ENCODE results near the gene ARHGAP11A.
"Not testable (repeated sequence)": the region's sequence is repeated elsewhere in the genome, so short reads cannot be mapped to it uniquely, and the experiment has no call there.

ARHGAP11A gene, protein sequence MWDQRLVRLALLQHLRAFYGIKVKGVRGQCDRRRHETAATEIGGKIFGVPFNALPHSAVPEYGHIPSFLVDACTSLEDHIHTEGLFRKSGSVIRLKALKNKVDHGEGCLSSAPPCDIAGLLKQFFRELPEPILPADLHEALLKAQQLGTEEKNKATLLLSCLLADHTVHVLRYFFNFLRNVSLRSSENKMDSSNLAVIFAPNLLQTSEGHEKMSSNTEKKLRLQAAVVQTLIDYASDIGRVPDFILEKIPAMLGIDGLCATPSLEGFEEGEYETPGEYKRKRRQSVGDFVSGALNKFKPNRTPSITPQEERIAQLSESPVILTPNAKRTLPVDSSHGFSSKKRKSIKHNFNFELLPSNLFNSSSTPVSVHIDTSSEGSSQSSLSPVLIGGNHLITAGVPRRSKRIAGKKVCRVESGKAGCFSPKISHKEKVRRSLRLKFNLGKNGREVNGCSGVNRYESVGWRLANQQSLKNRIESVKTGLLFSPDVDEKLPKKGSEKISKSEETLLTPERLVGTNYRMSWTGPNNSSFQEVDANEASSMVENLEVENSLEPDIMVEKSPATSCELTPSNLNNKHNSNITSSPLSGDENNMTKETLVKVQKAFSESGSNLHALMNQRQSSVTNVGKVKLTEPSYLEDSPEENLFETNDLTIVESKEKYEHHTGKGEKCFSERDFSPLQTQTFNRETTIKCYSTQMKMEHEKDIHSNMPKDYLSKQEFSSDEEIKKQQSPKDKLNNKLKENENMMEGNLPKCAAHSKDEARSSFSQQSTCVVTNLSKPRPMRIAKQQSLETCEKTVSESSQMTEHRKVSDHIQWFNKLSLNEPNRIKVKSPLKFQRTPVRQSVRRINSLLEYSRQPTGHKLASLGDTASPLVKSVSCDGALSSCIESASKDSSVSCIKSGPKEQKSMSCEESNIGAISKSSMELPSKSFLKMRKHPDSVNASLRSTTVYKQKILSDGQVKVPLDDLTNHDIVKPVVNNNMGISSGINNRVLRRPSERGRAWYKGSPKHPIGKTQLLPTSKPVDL

DNA sequence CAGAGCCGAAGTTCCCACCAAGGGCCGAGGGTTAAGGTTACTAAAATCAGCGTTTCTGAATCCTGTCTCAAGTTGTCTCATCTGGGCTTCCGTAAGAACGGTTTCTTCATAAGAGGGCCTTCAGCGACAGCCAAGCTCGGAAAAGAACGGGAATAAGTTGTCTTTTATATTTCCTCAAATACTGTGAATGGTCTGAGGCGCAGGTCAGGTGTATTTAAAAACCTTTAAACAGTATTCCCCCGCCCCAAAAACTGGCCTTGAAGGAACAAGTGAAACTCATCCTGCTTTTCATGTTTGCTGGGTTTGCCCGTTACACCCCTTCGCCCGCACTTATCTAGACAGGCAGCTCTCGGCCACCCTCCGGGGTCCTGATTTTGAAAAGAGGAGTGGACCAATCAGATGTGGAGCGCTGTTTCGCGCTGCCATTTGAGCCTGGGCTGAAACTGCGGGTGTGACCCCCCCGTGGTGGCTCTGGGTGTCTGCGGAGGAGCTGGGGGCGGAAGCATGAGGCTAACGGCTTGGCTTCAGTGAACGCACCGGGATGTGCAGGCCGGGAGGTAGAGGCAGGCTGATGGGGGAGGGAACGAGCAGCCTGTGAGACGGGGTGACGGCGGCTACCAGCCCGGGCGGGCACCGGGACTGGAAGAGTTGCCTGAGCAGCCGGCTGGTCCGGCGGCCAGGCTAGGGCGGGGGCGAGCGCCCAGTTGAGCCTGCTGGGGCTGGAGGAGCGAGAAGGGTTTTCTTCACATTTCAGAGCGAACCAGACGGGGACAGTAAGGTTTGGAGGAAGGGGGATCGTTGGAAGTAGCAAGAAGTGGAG, at the start of gene ARHGAP11A:
TSS of gene ARHGAP11A (plus strand) at position 454 of the 820 bp plus-strand sequence. CDS start 708 bp downstream, outside the sequence.
- DNase-seq: peak; percentile 88
- in situ Hi-C loops (cut with HindIII; ENCODE audit: low pct_ligation_motif_present, low pct_unique_long_range_greater_than_20kb, low sequenced_read_pairs): not testable (repeated sequence)

DNA sequence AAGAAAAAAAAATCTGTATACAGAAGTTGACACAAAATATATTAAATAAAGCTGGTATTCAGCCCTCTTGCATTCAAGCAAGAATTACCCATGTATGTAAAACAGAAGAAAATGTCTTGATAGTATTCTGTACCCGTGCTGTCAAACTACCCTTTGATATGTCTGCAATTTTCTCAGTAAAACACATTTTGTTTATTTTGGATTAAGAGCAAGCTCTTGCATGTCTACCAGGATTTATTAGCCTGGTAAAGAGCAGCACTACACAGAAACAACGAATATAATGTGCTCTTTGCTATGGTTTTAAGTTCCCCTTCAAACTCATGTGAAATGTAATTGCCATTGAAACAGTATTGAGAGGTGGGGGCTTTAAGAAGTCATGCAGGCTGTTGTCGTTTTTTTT, 46.3 kb upstream of the ARHGAP11A start:
- in situ Hi-C loops (cut with HindIII; ENCODE audit: low pct_ligation_motif_present, low pct_unique_long_range_greater_than_20kb, low sequenced_read_pairs); DNase-seq: not testable (repeated sequence)

DNA sequence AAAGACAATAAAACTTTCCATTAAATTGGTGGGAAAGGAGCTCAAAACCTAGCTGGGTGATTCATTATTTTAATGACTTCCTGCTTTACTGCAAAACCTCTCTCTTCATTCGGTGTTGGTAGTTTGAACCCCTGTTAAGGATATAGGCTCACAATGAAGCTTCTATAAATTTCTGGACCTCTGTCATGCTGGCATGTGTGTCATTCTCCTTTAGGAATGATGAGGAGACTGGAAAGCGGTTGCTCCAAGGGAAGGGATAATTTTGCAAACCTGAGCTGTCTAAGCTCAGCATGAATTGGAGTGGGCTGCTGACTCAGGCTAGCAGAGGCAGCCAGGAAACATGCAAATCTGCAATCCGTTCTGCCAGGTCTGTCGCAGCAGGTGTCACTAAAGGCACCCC, 36.8 kb upstream of the ARHGAP11A start:
- DNase-seq; in situ Hi-C loops (cut with HindIII; ENCODE audit: low pct_ligation_motif_present, low pct_unique_long_range_greater_than_20kb, low sequenced_read_pairs): not testable (repeated sequence)

DNA sequence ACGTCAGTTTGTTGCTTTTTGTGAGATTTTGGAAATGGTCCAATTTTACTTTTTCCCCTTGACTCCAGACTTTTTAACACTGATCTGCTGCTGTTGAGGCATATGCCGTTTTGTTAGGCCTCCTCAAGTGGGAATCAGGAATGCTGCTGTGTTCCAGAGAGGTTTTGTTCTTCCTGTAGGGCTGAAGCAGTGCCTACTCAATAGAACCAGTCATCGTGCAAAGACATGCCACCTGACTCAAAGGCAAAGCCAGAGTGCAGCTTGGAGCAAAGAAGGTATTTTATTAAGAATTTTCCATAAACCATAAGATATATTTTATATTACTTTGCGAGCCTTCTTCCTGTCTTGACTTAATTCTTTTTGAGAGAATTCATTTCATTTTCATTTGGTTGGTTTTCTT, 29.5 kb upstream of the ARHGAP11A start:
- in situ Hi-C loops (cut with HindIII; ENCODE audit: low pct_ligation_motif_present, low pct_unique_long_range_greater_than_20kb, low sequenced_read_pairs): not testable (repeated sequence)

DNA sequence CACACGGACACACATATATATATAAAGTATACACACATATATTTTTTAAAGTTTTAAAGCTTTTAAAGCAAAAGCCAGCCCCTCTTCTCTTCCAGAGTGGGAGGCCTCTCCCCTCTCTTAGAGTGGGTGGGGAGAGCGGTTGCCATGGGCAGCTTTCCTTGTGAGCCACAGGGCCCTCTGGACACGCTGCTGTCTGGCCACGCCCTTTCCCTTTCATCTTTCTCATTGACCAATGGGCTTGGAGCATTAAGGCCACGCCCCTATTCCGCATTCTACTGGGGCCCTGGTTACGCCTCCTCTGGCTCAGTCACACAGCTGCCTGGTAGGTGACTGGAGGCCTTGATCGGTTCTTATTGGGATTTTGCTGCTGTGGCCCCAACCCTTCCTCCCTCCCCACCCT, 22.2 kb upstream of the ARHGAP11A start, which contains the start of gene GOLGA8N:
TSS of gene GOLGA8N (plus strand) at position 306 of the 400 bp plus-strand sequence.
- DNase-seq; in situ Hi-C loops (cut with HindIII; ENCODE audit: low pct_ligation_motif_present, low pct_unique_long_range_greater_than_20kb, low sequenced_read_pairs): not testable (repeated sequence)

More for the DNA sequence above, 29.5 kb upstream of the ARHGAP11A start:
- DNase-seq: not testable (repeated sequence)

DNA sequence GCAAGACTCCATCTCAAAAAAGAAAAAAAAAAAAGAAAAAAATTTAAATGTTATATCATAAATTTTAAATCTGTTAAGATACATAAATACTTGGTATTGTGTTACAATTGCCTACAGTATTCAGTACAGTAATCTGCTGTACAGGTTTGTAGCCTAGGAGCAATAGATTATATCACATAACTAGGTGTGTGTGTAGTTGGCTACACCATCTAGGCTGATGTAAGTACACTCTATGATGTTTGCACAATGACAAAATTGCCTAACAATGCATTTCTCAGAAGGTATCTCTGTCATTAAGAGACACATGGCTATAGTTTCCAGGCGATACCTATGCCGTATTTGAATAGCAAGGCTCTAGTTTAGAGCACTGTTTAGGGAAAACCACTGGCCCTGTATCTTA, 5.8 kb upstream of the ARHGAP11A start:
- DNase-seq; in situ Hi-C loops (cut with HindIII; ENCODE audit: low pct_ligation_motif_present, low pct_unique_long_range_greater_than_20kb, low sequenced_read_pairs): not testable (repeated sequence)

DNA sequence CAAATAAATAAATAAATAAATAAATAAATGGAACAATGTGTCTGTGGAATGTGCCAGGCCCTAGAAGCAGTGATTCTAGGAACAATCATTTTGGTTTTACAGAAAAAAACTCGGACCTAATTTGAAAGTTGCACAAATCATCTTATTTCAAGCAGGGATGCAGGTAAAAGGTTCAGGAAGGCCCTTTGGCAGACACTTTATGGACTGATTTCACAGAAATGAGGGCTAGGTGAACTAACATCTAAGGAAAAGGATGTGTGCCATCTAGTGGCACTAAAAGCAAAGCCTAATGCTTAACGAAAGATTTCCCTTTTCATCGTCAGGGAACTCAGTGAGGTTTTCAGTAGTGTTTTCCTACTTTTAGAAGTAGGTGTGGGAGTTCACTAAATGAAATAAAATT, 4.6 kb upstream of the ARHGAP11A start:
- in situ Hi-C loops (cut with HindIII; ENCODE audit: low pct_ligation_motif_present, low pct_unique_long_range_greater_than_20kb, low sequenced_read_pairs): not testable (repeated sequence)
- peak; percentile 35 for DNase-seq

DNA sequence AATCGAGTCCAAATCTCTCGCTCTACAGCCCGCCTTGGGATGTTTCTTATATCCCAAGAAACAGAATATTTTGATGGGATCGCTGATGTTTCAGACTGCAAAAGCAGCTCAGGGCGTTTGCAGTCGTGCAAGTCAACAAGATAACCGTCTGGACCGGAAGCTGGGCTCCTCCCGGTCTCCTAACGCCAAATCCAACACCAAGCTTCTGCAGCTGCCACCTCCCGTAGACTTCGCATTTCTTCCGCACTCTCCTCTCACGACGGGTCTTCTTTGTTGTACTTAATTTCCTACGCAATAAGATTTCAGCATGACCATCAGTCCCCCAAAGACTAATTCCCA, 623 bp upstream of the ARHGAP11A start:
- DNase-seq; in situ Hi-C loops (cut with HindIII; ENCODE audit: low pct_ligation_motif_present, low pct_unique_long_range_greater_than_20kb, low sequenced_read_pairs): not testable (repeated sequence)

DNA sequence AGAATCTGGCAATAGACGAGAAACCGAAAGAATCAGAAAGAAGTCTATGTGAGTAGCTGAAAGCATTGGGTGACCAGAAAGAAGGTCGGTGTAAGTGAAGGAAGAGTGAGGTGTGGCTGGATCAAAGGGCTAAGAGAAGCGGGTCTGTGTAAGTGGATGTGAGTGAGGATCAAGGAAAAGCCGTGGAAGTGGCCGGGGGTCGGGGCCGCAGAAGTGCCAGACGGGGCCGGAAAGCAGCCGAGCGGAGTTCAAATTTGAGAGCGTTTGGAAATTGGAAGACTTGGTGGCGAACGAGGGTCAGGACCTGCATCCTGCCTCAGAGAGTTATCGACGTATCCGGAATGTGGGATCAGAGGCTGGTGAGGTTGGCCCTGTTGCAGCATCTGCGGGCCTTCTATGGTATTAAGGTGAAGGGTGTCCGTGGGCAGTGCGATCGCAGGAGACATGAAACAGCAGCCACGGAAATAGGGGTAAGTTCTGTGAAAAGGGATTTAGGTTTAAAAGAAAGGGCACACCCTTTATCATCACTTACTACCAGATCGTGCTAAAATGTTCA, 645 bp downstream of the ARHGAP11A start:
- in situ Hi-C loops (cut with HindIII; ENCODE audit: low pct_ligation_motif_present, low pct_unique_long_range_greater_than_20kb, low sequenced_read_pairs): not testable (repeated sequence)
- DNase-seq: peak; percentile 24

DNA sequence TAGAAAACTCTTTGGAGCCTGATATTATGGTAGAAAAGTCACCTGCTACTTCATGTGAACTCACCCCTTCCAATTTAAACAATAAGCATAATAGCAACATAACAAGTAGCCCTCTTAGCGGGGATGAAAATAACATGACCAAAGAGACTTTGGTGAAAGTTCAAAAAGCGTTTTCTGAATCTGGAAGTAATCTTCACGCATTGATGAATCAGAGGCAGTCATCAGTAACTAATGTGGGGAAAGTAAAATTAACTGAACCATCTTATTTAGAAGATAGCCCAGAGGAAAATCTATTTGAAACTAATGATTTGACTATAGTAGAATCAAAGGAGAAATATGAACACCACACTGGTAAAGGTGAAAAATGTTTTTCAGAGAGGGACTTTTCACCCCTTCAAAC, 21.1 kb downstream of the ARHGAP11A start:
- in situ Hi-C loops (cut with HindIII; ENCODE audit: low pct_ligation_motif_present, low pct_unique_long_range_greater_than_20kb, low sequenced_read_pairs): no loop called here
- DNase-seq: no peak

DNA sequence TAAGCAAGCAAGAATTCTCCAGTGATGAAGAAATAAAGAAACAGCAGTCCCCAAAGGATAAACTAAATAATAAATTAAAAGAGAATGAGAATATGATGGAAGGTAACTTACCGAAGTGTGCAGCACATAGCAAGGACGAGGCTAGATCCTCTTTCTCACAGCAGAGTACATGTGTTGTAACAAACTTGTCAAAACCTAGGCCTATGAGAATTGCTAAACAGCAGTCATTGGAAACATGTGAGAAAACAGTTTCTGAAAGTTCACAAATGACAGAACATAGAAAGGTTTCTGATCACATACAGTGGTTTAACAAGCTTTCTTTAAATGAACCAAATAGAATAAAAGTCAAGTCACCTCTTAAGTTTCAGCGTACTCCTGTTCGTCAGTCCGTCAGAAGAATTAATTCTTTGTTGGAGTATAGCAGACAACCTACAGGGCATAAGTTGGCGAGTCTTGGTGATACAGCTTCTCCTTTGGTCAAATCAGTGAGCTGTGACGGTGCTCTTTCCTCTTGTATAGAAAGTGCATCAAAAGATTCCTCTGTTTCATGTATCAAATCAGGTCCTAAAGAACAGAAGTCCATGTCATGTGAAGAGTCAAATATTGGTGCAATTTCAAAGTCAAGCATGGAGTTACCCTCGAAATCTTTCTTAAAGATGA, 21.7 kb downstream of the ARHGAP11A start:
- no peak for DNase-seq

DNA sequence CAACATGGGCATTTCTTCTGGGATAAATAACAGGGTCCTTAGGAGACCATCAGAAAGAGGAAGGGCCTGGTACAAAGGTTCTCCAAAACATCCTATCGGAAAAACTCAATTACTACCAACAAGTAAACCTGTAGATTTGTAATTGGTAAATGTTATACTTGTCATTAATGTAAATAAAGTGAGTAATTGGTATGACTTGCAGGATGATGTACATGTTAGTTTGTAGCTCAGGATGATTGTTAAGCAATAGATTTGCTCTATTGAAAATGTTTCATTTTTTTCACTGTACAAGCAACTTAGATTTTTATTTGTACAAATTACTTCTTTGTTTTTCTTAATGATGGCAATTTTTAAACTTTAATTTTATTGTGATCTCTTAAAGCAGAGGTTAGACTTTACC, 22.4 kb downstream of the ARHGAP11A start:
- DNase-seq: no peak
- in situ Hi-C loops (cut with HindIII; ENCODE audit: low pct_ligation_motif_present, low pct_unique_long_range_greater_than_20kb, low sequenced_read_pairs): no loop called here

More for the DNA sequence above, 21.7 kb downstream of the ARHGAP11A start:
- in situ Hi-C loops (cut with HindIII; ENCODE audit: low pct_ligation_motif_present, low pct_unique_long_range_greater_than_20kb, low sequenced_read_pairs): no loop called here

DNA sequence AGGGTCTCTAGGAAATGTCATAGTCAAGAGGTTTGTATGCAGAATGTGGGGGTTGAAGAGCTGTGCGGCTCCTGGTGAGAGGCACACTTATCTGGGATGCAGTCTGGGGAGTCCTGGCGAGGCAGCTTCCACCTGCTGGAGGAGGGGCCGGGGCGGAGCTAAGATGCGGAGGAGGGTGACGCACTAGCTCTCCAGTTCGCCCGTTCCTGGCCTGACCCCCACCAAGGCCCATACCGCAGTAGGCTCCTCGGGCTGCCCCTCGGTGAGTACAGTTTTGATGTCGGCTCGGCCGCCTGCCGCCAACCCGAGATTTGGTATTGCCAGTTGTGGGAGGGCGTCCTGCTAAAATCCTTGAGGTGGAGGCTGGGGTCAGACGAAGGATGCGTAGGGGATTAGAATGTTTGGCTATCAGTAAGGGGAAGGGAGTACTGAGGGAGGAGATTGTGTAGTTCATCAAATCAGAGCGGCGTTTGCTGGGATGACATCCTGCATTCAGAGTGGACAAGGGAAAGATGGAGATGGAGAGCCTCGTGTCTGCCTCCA, 26.3 kb downstream of the ARHGAP11A start, which contains the start of gene SCG5:
TSS of gene SCG5 (plus strand) at position 194 of the 543 bp plus-strand sequence. CDS start 1,883 bp downstream, outside the sequence.
- in situ Hi-C loops (cut with HindIII; ENCODE audit: low pct_ligation_motif_present, low pct_unique_long_range_greater_than_20kb, low sequenced_read_pairs): no loop called here
- peak; percentile 78 for DNase-seq

DNA sequence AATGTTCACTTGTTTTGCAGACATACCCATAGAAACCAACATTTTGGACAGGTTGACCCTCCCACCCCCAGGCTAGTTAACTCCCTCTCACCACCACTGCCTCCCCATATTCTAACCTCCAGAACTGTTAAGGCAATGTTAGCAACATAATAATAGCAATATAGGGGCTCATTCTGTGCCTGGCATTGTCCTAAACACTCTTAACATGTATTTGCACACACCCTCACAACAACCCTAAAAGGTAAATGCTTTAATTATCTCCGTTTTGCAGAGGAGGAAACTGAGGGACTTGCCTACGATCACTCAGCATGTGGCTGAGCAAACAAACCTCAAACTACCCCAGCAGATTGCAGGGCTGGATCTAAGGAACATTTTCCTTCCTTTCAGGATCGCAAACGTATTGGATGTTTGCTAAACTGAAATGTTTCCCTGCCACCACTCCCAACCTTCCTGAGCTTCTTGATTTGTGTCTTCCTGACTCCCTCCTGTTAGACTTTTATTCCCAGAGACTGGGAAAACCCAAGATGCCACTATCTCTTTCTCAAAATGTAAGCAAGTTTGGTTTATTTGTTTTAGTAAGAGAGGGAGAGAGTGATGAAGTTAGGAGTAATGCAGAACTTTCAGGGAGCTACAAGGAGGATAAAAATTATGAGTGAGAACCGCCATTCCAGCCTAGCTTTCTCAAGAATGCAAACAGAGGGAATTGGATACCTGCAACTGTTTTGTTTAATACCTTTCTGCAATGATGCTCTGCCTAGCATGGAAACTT, 27.5 kb downstream of the ARHGAP11A start:
- in situ Hi-C loops (cut with HindIII; ENCODE audit: low pct_ligation_motif_present, low pct_unique_long_range_greater_than_20kb, low sequenced_read_pairs): no loop called here
- no peak for DNase-seq

DNA sequence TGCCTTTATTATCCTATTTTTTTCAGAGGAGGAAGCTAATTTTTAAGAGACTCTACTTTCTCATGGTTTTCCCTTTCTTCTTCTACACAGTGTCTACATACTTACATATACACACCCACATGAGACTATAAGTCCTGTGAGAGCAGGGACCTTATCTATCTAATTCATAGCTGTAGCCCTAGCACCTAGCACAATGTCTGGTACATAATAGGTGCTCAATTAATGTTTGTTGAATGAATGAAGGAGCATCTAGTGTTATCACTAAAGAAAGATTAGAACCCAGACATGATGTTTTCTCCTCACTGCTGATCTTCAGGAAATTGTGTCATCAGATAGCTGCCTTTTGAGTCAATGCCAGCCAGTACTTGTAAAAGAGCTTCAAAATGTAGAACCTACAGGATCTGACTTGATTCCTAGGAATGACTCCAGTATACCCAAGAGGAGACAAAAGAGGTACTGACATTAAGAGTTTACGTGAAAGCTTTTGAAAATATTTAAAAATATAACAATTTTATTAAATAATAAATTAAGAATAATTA, 28.7 kb downstream of the ARHGAP11A start:
- DNase-seq: no peak
- in situ Hi-C loops (cut with HindIII; ENCODE audit: low pct_ligation_motif_present, low pct_unique_long_range_greater_than_20kb, low sequenced_read_pairs): no loop called here

DNA sequence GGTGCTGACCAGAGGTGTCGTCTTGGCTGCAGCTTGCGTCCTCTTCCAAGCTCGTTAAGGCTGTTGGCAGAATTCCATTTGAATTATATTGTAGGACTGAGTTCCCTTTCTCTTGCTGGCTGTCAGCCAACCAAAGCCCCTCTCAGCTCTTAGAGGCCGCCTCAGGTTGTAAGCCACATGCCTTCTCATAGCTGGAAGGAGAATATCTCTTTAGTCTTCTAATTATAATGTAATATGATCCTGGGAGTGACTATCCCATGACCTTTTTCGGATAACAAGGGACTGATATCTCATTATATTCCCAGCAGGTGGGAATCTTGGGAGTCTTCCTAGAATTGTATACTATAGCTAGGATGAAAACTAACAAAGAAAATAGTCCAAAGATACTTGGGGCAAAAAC, 31.0 kb downstream of the ARHGAP11A start:
- no peak for DNase-seq
- in situ Hi-C loops (cut with HindIII; ENCODE audit: low pct_ligation_motif_present, low pct_unique_long_range_greater_than_20kb, low sequenced_read_pairs): no loop called here

All from ACHN (cell line).